22Rv1 (cell line): ENCODE data around the gene ACSBG1.

Experiments used
- CTCF ChIP-seq: fragments of 450-650 bp; IDR thresholded peaks from 2 replicates; pipeline ENCODE4 v1.5.1; 2017; ENCODE audit warnings: mild to moderate bottlenecking
- ZFX ChIP-seq: fragments of 450-650 bp; IDR thresholded peaks from 2 replicates; pipeline ENCODE4 v1.6.1; 2017; ENCODE audit warnings: antibody characterized with exemption, borderline replicate concordance

- no peak for TF ChIP-seq ZFX
- no peak for TF ChIP-seq CTCF
Measured at GRCh38 chr15:78139578-78139977, 94.8 kb downstream of the ACSBG1 start.
